Suprapubic skin (tissue), 4 donors: ENCODE data around the gene ANTXR2. TPM values are rescaled to one million over a fixed set of nuclear protein-coding genes. Genes with fewer than 3 reads are reported as not detected.
"Not testable (repeated sequence)": the region's sequence is repeated elsewhere in the genome, so short reads cannot be mapped to it uniquely, and the experiment has no call there.

ENCODE experiments used
- DNase-seq, 2 donors: peaks; one replicate each; pipeline ENCODE4 v3.0.0-alpha.2; 2019; ENCODE audit warnings: low spot score in 2 of 2
- H3K27ac ChIP-seq: fragments of 200-600 bp; sonication (generic); one replicate; pipeline ENCODE4 v1.5.1; 2019
- H3K27me3 ChIP-seq: fragments of 200-600 bp; sonication (generic); one replicate; pipeline ENCODE4 v1.5.1; 2019
- H3K36me3 ChIP-seq: fragments of 200-600 bp; sonication (generic); one replicate; pipeline ENCODE4 v1.5.1; 2019
- H3K4me1 ChIP-seq: fragments of 200-600 bp; sonication (generic); one replicate; pipeline ENCODE4 v1.5.1; 2019
- H3K4me3 ChIP-seq: fragments of 200-600 bp; sonication (generic); one replicate; pipeline ENCODE4 v1.5.1; 2019; ENCODE audit warnings: mild to moderate bottlenecking
- H3K9me3 ChIP-seq: fragments of 200-600 bp; sonication (generic); one replicate; pipeline ENCODE4 v1.5.1; 2019
- EP300 ChIP-seq: sonication (generic); formaldehyde crosslinking; IDR thresholded peaks from one replicate; pipeline ENCODE4 v1.6.1; 2017; ENCODE audit warnings: antibody characterized with exemption
- POLR2A ChIP-seq, 2 donors: fragments of 450-650 bp; IDR thresholded peaks; one replicate each; pipeline ENCODE4 v1.6.1; 2017; ENCODE audit warnings: antibody characterized with exemption in 2 of 2, mild to moderate bottlenecking in 2 of 2, moderate library complexity in 2 of 2
- POLR2AphosphoS5 ChIP-seq, 3 donors: sonication (generic); formaldehyde crosslinking; IDR thresholded peaks; one replicate each; pipeline ENCODE4 v1.6.1; 2017; ENCODE audit warnings: antibody characterized with exemption in 3 of 3
- WGBS: methylation state at CpG from one replicate; pipeline ENCODE4 v1.1.5; 2018; 5-methylcytosine and 5-hydroxymethylcytosine counted together
- total RNA-seq, 4 donors: library from RNA; depleted of rRNA; stranded (reverse); fragments of >200 nt; gene quantifications; one replicate each; pipeline ENCODE4 v1.1.0, GENCODE V29; 2016
- TF ChIP-seq, protein P1 (sequence below), 2 donors: fragments of 200-600 bp in 1 of 2; fragments of 450-650 bp in 1 of 2; sonication (generic) in 1 of 2; IDR thresholded peaks; one replicate each; pipeline ENCODE4 v1.5.1; 2016 to 2019; ENCODE audit warnings: antibody characterized with exemption in 2 of 2, mild to moderate bottlenecking in 1 of 2, moderate library complexity in 1 of 2

The ANTXR2 gene
- total RNA-seq, 4 donors from 2014 or later: 9.8 to 22.2 (median 12.8) TPM

- 93% methylated on average over 3 of the region's 3 CpGs for WGBS
- no peaks in the 10 kb centered on the region for H3K9me3 ChIP-seq
Observed at GRCh38 chr4:79991601-79992000, 81.4 kb downstream of the ANTXR2 start.

DNA sequence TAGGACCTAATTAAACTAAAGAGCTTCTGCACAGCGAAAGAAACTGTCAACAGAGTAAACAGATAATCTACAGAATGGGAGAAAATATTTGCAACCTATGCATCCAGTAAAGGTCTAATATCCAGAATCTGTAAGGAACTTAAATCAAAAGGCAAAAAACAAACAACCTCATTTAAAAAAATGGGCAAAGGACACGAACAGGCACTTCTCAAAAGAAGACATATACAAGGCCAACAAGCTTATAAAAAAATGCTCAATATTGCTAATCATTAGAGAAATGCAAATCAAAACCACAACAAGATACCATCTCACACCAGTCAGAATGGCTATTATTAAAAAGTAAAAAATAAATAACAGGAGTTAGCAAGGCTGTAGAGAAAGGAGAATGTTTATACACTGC is 81.9 kb downstream of the ANTXR2 start:
- H3K9me3 ChIP-seq, H3K36me3 ChIP-seq, H3K4me1 ChIP-seq, H3K4me3 ChIP-seq, DNase-seq, H3K27me3 ChIP-seq, H3K27ac ChIP-seq: not testable (repeated sequence)
- 98% methylated on average over 2 of the region's 2 CpGs for WGBS

More at GRCh38 chr4:79991601-79992000, 81.4 kb downstream of the ANTXR2 start:
- Histone ChIP-seq H3K36me3 (no peaks in the 10 kb centered on the region), H3K4me3 (no peak overlapping the region), H3K4me1 (peaks cover 8% of the 10 kb centered on the region), H3K27ac (no peak overlapping the region), H3K27me3 (no peaks in the 10 kb centered on the region)
- TF ChIP-seq POLR2A (IDR thresholded peaks at IDR 0.05) (no peak), EP300 (no peak)
- TF ChIP-seq, protein P1, sequence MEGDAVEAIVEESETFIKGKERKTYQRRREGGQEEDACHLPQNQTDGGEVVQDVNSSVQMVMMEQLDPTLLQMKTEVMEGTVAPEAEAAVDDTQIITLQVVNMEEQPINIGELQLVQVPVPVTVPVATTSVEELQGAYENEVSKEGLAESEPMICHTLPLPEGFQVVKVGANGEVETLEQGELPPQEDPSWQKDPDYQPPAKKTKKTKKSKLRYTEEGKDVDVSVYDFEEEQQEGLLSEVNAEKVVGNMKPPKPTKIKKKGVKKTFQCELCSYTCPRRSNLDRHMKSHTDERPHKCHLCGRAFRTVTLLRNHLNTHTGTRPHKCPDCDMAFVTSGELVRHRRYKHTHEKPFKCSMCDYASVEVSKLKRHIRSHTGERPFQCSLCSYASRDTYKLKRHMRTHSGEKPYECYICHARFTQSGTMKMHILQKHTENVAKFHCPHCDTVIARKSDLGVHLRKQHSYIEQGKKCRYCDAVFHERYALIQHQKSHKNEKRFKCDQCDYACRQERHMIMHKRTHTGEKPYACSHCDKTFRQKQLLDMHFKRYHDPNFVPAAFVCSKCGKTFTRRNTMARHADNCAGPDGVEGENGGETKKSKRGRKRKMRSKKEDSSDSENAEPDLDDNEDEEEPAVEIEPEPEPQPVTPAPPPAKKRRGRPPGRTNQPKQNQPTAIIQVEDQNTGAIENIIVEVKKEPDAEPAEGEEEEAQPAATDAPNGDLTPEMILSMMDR (IDR thresholded peaks at IDR 0.05): no peak
- DNase-seq: no peak

- Histone ChIP-seq H3K36me3 (no peaks in the 10 kb centered on the region), H3K9me3 (no peaks in the 10 kb centered on the region), H3K4me3 (no peak overlapping the region), H3K4me1 (peaks cover 8% of the 10 kb centered on the region), H3K27ac (no peak overlapping the region), H3K27me3 (no peaks in the 10 kb centered on the region)
- TF ChIP-seq POLR2A (IDR thresholded peaks at IDR 0.05) (no peak), EP300 (no peak), POLR2AphosphoS5 (IDR thresholded peaks at IDR 0.05) (no peak)
- TF ChIP-seq, protein P1 (IDR thresholded peaks at IDR 0.05): no peak
- WGBS: 85% methylated on average over 1 of the region's 1 CpG
- DNase-seq: no peak
Observed at GRCh38 chr4:79987401-79987800, 85.6 kb downstream of the ANTXR2 start.

DNA sequence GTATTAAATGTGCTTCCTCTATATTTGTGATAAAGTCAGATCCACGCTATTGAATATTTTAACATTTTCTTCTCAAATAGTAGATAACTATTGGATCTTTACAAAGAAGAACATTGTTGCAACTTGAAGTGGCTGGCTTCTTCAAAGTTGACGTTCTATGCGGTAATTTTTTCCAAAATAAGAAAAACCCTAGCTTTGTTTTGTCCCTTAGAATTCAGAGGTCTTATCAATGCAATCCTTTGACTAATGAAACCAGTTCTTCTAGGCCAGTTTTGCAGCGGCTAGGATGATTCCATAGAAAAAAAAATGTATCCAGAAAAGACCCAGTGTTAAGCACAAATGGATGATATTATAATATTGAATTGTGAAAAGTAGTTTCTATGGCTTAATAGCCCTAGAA is 89.6 kb downstream of the ANTXR2 start:
- DNase-seq: no peak
- Histone ChIP-seq H3K27me3 (no peaks in the 10 kb centered on the region), H3K27ac (no peak overlapping the region), H3K36me3 (no peaks in the 10 kb centered on the region), H3K9me3 (no peaks in the 10 kb centered on the region), H3K4me1 (peaks cover 8% of the 10 kb centered on the region), H3K4me3 (no peak overlapping the region)
- 88% methylated on average over 4 of the region's 4 CpGs for WGBS
- TF ChIP-seq EP300 (no peak), POLR2A (IDR thresholded peaks at IDR 0.05) (no peak), POLR2AphosphoS5 (IDR thresholded peaks at IDR 0.05) (no peak)
- TF ChIP-seq, protein P1 (IDR thresholded peaks at IDR 0.05): no peak

GRCh38 chr4:79982601-79983322 is 90.3 kb downstream of the ANTXR2 start:
- no peak for DNase-seq
- TF ChIP-seq POLR2A (IDR thresholded peaks at IDR 0.05): no peak
- TF ChIP-seq EP300: no peak
- no peak for TF ChIP-seq POLR2AphosphoS5 (IDR thresholded peaks at IDR 0.05)
- TF ChIP-seq, protein P1 (IDR thresholded peaks at IDR 0.05): no peak
- Histone ChIP-seq H3K27ac (no peak overlapping the region), H3K27me3 (no peaks in the 10 kb centered on the region), H3K4me1 (peaks cover 8% of the 10 kb centered on the region), H3K9me3 (no peaks in the 10 kb centered on the region), H3K4me3 (no peak overlapping the region), H3K36me3 (peaks cover 2% of the 10 kb centered on the region)
- 58% methylated on average over 1 of the region's 1 CpG for WGBS

DNA sequence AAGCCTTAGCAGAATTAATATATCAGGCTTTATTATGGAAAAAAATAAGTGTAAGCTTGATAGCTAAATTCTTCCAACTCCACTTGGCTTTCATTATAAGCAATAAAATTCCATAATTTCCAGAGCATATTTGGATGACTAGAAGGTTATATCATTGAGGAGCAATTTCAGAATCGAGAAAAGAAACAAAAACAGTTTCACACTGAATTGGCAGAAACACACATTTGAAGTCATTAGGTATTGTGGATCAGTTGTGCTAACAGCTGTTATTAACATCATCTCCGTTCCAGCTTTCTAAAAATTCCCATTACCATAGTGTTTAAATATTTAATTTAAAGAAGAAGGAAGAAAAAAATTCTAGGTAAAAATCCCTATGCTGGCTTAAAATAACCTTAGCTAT is 92.6 kb downstream of the ANTXR2 start:
- WGBS: 56% methylated on average over 2 of the region's 2 CpGs
- TF ChIP-seq EP300 (no peak), POLR2AphosphoS5 (IDR thresholded peaks at IDR 0.05) (no peak), POLR2A (IDR thresholded peaks at IDR 0.05) (no peak)
- TF ChIP-seq, protein P1 (IDR thresholded peaks at IDR 0.05): no peak
- no peaks in the 10 kb centered on the region for H3K9me3 ChIP-seq
- H3K4me3 ChIP-seq: no peak overlapping the region
- H3K36me3 ChIP-seq: peaks cover 17% of the 10 kb centered on the region
- H3K27ac ChIP-seq: no peak overlapping the region
- no peaks in the 10 kb centered on the region for H3K27me3 ChIP-seq
- H3K4me1 ChIP-seq: no peaks in the 10 kb centered on the region
- DNase-seq: no peak
